HG02970 (cell line): Measurements from ENCODE around the gene NR3C1.
"Not testable (repeated sequence)": the region's sequence is repeated elsewhere in the genome, so short reads cannot be mapped to it uniquely, and the experiment has no call there.

Source experiments
- ATAC-seq: cut with Tn5 transposase; IDR thresholded peaks from one replicate; pipeline ENCODE4 v1.9.1; 2021; ENCODE audit warnings: mild to moderate bottlenecking, moderate library complexity, moderate number of reproducible peaks; ENCODE audit not compliant: unreplicated experiment, low FRiP score

NR3C1 gene

GRCh38 chr5:143341807-143342570 is 61.5 kb downstream of the NR3C1 start:
- ATAC-seq = no peak

- no peak for ATAC-seq
Measured at GRCh38 chr5:143340891-143341685, 62.4 kb downstream of the NR3C1 start.

GRCh38 chr5:143338658-143339366 is 64.7 kb downstream of the NR3C1 start:
- ATAC-seq = no peak

GRCh38 chr5:143337946-143338345 is 65.5 kb downstream of the NR3C1 start:
- ATAC-seq = no peak

- no peak for ATAC-seq
Measured at GRCh38 chr5:143336485-143336884, 67.0 kb downstream of the NR3C1 start.

GRCh38 chr5:143334903-143335302 is 68.6 kb downstream of the NR3C1 start:
- ATAC-seq = no peak

GRCh38 chr5:143334380-143334779 is 69.1 kb downstream of the NR3C1 start:
- not testable (repeated sequence) for ATAC-seq

GRCh38 chr5:143331956-143332355 is 71.5 kb downstream of the NR3C1 start:
- no peak for ATAC-seq

GRCh38 chr5:143329843-143330242 is 73.6 kb downstream of the NR3C1 start:
- no peak for ATAC-seq

GRCh38 chr5:143328589-143329220 is 74.8 kb downstream of the NR3C1 start:
- ATAC-seq = no peak

- not testable (repeated sequence) for ATAC-seq
Measured at GRCh38 chr5:143325086-143325485, 78.4 kb downstream of the NR3C1 start.

GRCh38 chr5:143322931-143323630 is 80.4 kb downstream of the NR3C1 start:
- not testable (repeated sequence) for ATAC-seq

GRCh38 chr5:143322176-143322575 is 81.3 kb downstream of the NR3C1 start:
- no peak for ATAC-seq

GRCh38 chr5:143319437-143320227 is 83.9 kb downstream of the NR3C1 start:
- no peak for ATAC-seq

- no peak for ATAC-seq
Measured at GRCh38 chr5:143318833-143319232, 84.7 kb downstream of the NR3C1 start.

- no peak for ATAC-seq
Measured at GRCh38 chr5:143318270-143318669, 85.2 kb downstream of the NR3C1 start.

- no peak for ATAC-seq
Measured at GRCh38 chr5:143316844-143317631, 86.4 kb downstream of the NR3C1 start.

- ATAC-seq = no peak
Measured at GRCh38 chr5:143316337-143316736, 87.1 kb downstream of the NR3C1 start.
